Mucosa of rectum (tissue), 2 donors: ENCODE results near the gene SNAPIN.

Source experiments
- H3K27ac ChIP-seq, 2 donors: one replicate each; pipeline ENCODE4 v1.7.0; 2013; ENCODE audit warnings: inconsistent platforms in 2 of 2, low read depth in 2 of 2, low read length in 2 of 2
- H3K27me3 ChIP-seq, 2 donors: one replicate each; pipeline ENCODE4 v1.7.0; 2013; ENCODE audit warnings: low read length in 2 of 2; ENCODE audit not compliant: control insufficient read depth in 2 of 2, insufficient read depth in 2 of 2
- H3K36me3 ChIP-seq, 2 donors: one replicate each; pipeline ENCODE4 v1.7.0; 2013; ENCODE audit warnings: low read length in 2 of 2; ENCODE audit not compliant: control insufficient read depth in 2 of 2, insufficient read depth in 2 of 2
- H3K4me1 ChIP-seq, 2 donors: one replicate each; pipeline ENCODE4 v1.7.0; 2013; ENCODE audit warnings: low read length in 2 of 2, mild to moderate bottlenecking in 1 of 2; ENCODE audit not compliant: control insufficient read depth in 2 of 2, insufficient read depth in 2 of 2
- H3K4me3 ChIP-seq, 2 donors: one replicate each; pipeline ENCODE4 v1.7.0; 2013; ENCODE audit warnings: low read length in 2 of 2
- H3K9ac ChIP-seq, 2 donors: one replicate each; pipeline ENCODE4 v1.7.0; 2013; ENCODE audit warnings: low read length in 2 of 2, low read depth in 1 of 2, mild to moderate bottlenecking in 1 of 2
- H3K9me3 ChIP-seq, 2 donors: one replicate each; pipeline ENCODE4 v1.7.0; 2013; ENCODE audit warnings: low read length in 2 of 2; ENCODE audit not compliant: control insufficient read depth in 2 of 2
- donor health status: healthy.
- donor health status: Normal muscosa, but diverticular disease.

The SNAPIN gene

DNA sequence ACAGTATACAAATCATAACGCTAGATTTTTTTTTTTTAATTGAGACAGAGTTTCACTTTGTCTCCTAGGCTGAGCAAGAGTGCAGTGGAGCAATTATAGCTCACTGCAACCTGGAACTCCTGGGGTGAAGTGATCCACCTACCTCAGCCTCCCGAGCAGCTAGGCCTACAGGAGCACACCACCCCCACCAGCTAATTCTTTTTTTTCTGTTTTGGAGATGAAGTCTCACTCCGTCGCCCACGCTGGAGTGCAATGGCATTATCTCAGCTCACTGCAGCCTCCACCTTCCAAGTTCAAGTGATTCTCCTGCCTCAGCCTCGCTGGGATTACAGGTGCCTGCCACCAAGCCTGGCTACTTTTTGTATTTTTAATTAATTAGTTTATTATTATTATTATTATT lies 41.3 kb downstream of the SNAPIN start:
- no peaks in the 10 kb centered on the region for H3K27me3 ChIP-seq
- H3K4me1 ChIP-seq: no peaks in the 10 kb centered on the region
- H3K9me3 ChIP-seq: no peaks in the 10 kb centered on the region
- H3K27ac ChIP-seq: no peak overlapping the region
- no peak overlapping the region for H3K4me3 ChIP-seq
- H3K36me3 ChIP-seq: no peaks in the 10 kb centered on the region
- no peak overlapping the region for H3K9ac ChIP-seq

DNA sequence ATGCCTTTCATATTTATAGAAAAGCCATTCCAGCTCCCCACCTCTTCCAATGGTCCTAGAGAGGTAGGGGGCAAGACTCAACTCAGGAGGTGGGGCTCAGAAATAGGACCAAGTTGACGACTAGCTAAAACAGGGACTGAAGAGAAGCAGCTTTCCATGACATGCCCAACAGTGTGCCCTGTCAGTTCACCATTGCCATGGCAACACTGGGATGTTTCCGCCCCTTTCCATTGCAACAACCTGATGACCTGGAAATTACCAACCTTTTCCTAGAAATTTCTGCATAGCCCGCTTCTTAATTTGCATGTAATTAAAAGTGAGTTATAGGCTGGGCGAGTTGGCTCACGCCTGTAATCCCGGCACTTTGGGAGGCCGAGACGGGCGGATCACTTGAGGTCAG lies 47.0 kb downstream of the SNAPIN start:
- H3K9me3 ChIP-seq: no peaks in the 10 kb centered on the region
- H3K36me3 ChIP-seq: no peaks in the 10 kb centered on the region
- no peak overlapping the region for H3K4me3 ChIP-seq
- no peaks in the 10 kb centered on the region for H3K4me1 ChIP-seq
- H3K27ac ChIP-seq: no peak overlapping the region
- no peaks in the 10 kb centered on the region for H3K27me3 ChIP-seq
- no peak overlapping the region for H3K9ac ChIP-seq

GRCh38 chr1:153711026-153711425 lies 52.5 kb downstream of the SNAPIN start:
- H3K27me3 ChIP-seq: no peaks in the 10 kb centered on the region
- H3K27ac ChIP-seq: no peak overlapping the region
- no peaks in the 10 kb centered on the region for H3K36me3 ChIP-seq
- no peak overlapping the region for H3K9ac ChIP-seq
- no peak overlapping the region for H3K4me3 ChIP-seq
- no peaks in the 10 kb centered on the region for H3K4me1 ChIP-seq
- H3K9me3 ChIP-seq: no peaks in the 10 kb centered on the region
